A673 (cell line): ENCODE results near the gene GPSM1.

ENCODE experiments used
- CTCF ChIP-seq: fragments of 300-800, 200-600 bp; sonication (generic); conservative IDR thresholded peaks from 2 replicates; pipeline ENCODE4 v1.5.1; 2017; ENCODE audit warnings: low read depth, mild to moderate bottlenecking, antibody characterized with exemption, low read length, moderate library complexity, mixed read lengths
- EZH2 ChIP-seq: fragments of 200-600 bp; sonication (generic); IDR thresholded peaks from 2 replicates; pipeline ENCODE4 v1.6.1; 2017; ENCODE audit warnings: borderline replicate concordance, low read depth, mild to moderate bottlenecking, mixed read lengths, antibody characterized with exemption, low read length; ENCODE audit not compliant: poor library complexity, severe bottlenecking

- TF ChIP-seq EZH2 (no peak), CTCF (no peak)
Measured at GRCh38 chr9:136402067-136402466, 74.7 kb downstream of the GPSM1 start.
